MM.1S (cell line): ENCODE measurements around the gene NTN1.

Experiments
- DNase-seq: peaks from one replicate; pipeline ENCODE4 v3.0.0-alpha.2; 2015
- H2AFZ ChIP-seq: fragments of 300-600 bp; sonication (generic); 2 replicates; pipeline ENCODE4 v1.6.0; 2016; ENCODE audit warnings: antibody characterized with exemption, low read length
- H3F3A ChIP-seq: fragments of 300-600 bp; sonication (generic); 2 replicates; pipeline ENCODE4 v1.6.1; 2016; ENCODE audit warnings: mild to moderate bottlenecking, antibody characterized with exemption, low read length, moderate library complexity, mixed read lengths; ENCODE audit not compliant: insufficient read depth
- H3K27ac ChIP-seq: fragments of 300-600 bp; sonication (generic); 2 replicates; pipeline ENCODE4 v1.5.1; 2016; ENCODE audit warnings: mild to moderate bottlenecking, low read length
- H3K27me3 ChIP-seq: fragments of 300-600 bp; sonication (generic); replicated peaks from 2 replicates; pipeline ENCODE4 v1.6.0; 2016; ENCODE audit warnings: low read length; ENCODE audit not compliant: insufficient read depth
- H3K36me3 ChIP-seq: fragments of 300-600 bp; sonication (generic); replicated peaks from 2 replicates; pipeline ENCODE4 v1.6.1; 2016; ENCODE audit warnings: mild to moderate bottlenecking, low read length, mixed read lengths; ENCODE audit not compliant: insufficient read depth
- H3K4me1 ChIP-seq: fragments of 300-600 bp; sonication (generic); 2 replicates; pipeline ENCODE4 v1.6.1; 2016; ENCODE audit warnings: low read length, mixed read lengths
- H3K4me2 ChIP-seq: fragments of 300-600 bp; sonication (generic); 2 replicates; pipeline ENCODE4 v1.6.0; 2016; ENCODE audit warnings: low read depth, low read length
- H3K4me3 ChIP-seq: fragments of 300-600 bp; sonication (generic); 2 replicates; pipeline ENCODE4 v1.5.1; 2016; ENCODE audit warnings: low read length, mixed read lengths
- H3K79me2 ChIP-seq: fragments of 300-600 bp; sonication (generic); 2 replicates; pipeline ENCODE4 v1.6.1; 2016; ENCODE audit warnings: mixed run types, low read length, mixed read lengths
- H3K9ac ChIP-seq: fragments of 300-600 bp; sonication (generic); 2 replicates; pipeline ENCODE4 v1.6.1; 2016; ENCODE audit warnings: low read length, mixed read lengths
- H3K9me2 ChIP-seq: fragments of 300-600 bp; sonication (generic); replicated peaks from 2 replicates; pipeline ENCODE4 v1.6.1; 2016; ENCODE audit warnings: mild to moderate bottlenecking, low read length, mixed read lengths; ENCODE audit not compliant: insufficient read depth
- H3K9me3 ChIP-seq: fragments of 300-600 bp; sonication (generic); replicated peaks from 2 replicates; pipeline ENCODE4 v1.6.1; 2016; ENCODE audit warnings: mild to moderate bottlenecking, low read length, mixed read lengths; ENCODE audit not compliant: insufficient read depth
- H4K20me1 ChIP-seq: fragments of 300-600 bp; sonication (generic); 2 replicates; pipeline ENCODE4 v1.6.1; 2016; ENCODE audit warnings: mild to moderate bottlenecking, low read length, moderate library complexity, mixed read lengths; ENCODE audit not compliant: insufficient read depth
- EZH2 ChIP-seq: fragments of 300-600 bp; sonication (generic); optimal IDR thresholded peaks from 2 replicates; pipeline ENCODE3; 2017; ENCODE audit warnings: low read depth, mild to moderate bottlenecking, antibody characterized with exemption, low read length, mixed read lengths
- EZH2phosphoT487 ChIP-seq: fragments of 300-600 bp; sonication (generic); IDR thresholded peaks from 2 replicates; pipeline ENCODE4 v1.6.1; 2018; ENCODE audit warnings: antibody characterized with exemption, low read length
- TF ChIP-seq, protein P1 (sequence below): fragments of 300-600 bp; sonication (generic); IDR thresholded peaks from 2 replicates; pipeline ENCODE4 v1.5.1; 2016; ENCODE audit warnings: antibody characterized with exemption, low read length, mixed read lengths

Gene NTN1

DNA sequence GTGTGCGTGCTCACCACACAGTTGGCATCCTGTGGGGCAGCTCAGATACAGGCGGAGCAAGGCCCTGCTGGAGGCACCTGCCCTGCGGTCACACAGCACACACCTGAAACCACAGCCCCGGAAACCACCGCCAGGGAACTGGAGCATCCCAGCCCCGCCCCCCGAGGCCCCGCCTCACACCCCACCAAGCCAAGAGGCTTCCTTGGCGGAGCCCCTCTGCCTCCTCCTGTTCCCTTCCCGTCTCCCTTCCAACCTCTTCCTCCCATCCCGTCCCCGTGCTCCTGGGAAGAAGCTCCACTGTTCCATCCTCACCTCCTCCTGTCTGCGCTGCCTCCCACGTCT, 205.5 kb downstream of the NTN1 start:
- TF ChIP-seq, protein P1, sequence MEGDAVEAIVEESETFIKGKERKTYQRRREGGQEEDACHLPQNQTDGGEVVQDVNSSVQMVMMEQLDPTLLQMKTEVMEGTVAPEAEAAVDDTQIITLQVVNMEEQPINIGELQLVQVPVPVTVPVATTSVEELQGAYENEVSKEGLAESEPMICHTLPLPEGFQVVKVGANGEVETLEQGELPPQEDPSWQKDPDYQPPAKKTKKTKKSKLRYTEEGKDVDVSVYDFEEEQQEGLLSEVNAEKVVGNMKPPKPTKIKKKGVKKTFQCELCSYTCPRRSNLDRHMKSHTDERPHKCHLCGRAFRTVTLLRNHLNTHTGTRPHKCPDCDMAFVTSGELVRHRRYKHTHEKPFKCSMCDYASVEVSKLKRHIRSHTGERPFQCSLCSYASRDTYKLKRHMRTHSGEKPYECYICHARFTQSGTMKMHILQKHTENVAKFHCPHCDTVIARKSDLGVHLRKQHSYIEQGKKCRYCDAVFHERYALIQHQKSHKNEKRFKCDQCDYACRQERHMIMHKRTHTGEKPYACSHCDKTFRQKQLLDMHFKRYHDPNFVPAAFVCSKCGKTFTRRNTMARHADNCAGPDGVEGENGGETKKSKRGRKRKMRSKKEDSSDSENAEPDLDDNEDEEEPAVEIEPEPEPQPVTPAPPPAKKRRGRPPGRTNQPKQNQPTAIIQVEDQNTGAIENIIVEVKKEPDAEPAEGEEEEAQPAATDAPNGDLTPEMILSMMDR: no peak
- no peak for TF ChIP-seq EZH2phosphoT487
- TF ChIP-seq EZH2: no peak
- Histone ChIP-seq H3K79me2 (no peaks in the 10 kb centered on the region), H3K4me2 (peak overlapping the region; percentile 34; the same call in 1 of the 2 replicates)

DNA sequence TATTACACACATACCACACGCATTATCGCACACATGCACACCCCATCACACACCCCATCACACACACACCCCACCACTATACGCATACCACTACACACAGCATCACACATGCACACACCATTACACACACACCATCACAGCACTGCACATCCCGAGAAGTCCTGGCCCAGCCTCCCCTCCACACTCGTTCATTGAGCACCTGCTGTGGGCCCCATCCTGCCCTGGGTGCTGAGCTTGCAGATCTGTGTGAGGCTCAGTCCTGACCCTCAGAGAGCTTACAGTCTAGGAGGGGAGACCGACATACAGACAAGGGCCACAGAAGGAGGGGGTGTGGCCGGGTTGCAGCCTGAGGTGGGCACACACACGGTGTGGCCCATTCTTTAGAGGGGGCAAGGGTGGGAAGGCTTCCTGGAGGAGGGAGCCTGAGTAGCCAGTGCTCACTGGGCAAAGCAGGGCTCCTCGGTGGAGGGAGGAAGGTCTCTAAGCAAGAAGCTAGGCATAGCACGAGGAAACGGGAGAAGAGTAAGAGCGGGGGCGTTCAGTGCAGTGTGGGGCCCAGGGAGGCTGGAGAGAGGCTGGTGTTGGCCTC, 206.6 kb downstream of the NTN1 start:
- Histone ChIP-seq H3K4me3 (no peak overlapping the region), H3F3A (no peaks in the 10 kb centered on the region), H3K4me1 (peaks cover 8% of the 10 kb centered on the region; the same call in 1 of the 2 replicates), H3K27me3 (peaks cover 45% of the 10 kb centered on the region), H3K9me2 (no peaks in the 10 kb centered on the region), H4K20me1 (no peaks in the 10 kb centered on the region), H2AFZ (no peak overlapping the region), H3K9me3 (no peaks in the 10 kb centered on the region), H3K9ac (no peak overlapping the region), H3K79me2 (no peaks in the 10 kb centered on the region), H3K36me3 (no peaks in the 10 kb centered on the region), H3K27ac (no peak overlapping the region), H3K4me2 (no peak overlapping the region)
- DNase-seq: no peak
- TF ChIP-seq EZH2phosphoT487 (no peak), EZH2 (no peak)
- TF ChIP-seq, protein P1: no peak

More for the DNA sequence above, 205.5 kb downstream of the NTN1 start:
- no peak overlapping the region for H3K4me3 ChIP-seq
- peak; percentile 66 for DNase-seq
- H3K27me3 ChIP-seq: peaks cover 42% of the 10 kb centered on the region
- no peak overlapping the region for H3K27ac ChIP-seq
- no peaks in the 10 kb centered on the region for H4K20me1 ChIP-seq
- H2AFZ ChIP-seq: no peak overlapping the region
- no peaks in the 10 kb centered on the region for H3K9me2 ChIP-seq
- no peaks in the 10 kb centered on the region for H3K9me3 ChIP-seq
- H3K9ac ChIP-seq: no peak overlapping the region
- no peaks in the 10 kb centered on the region for H3K36me3 ChIP-seq
- H3K4me1 ChIP-seq: peaks cover 8% of the 10 kb centered on the region; the same call in 1 of the 2 replicates
- no peaks in the 10 kb centered on the region for H3F3A ChIP-seq

DNA sequence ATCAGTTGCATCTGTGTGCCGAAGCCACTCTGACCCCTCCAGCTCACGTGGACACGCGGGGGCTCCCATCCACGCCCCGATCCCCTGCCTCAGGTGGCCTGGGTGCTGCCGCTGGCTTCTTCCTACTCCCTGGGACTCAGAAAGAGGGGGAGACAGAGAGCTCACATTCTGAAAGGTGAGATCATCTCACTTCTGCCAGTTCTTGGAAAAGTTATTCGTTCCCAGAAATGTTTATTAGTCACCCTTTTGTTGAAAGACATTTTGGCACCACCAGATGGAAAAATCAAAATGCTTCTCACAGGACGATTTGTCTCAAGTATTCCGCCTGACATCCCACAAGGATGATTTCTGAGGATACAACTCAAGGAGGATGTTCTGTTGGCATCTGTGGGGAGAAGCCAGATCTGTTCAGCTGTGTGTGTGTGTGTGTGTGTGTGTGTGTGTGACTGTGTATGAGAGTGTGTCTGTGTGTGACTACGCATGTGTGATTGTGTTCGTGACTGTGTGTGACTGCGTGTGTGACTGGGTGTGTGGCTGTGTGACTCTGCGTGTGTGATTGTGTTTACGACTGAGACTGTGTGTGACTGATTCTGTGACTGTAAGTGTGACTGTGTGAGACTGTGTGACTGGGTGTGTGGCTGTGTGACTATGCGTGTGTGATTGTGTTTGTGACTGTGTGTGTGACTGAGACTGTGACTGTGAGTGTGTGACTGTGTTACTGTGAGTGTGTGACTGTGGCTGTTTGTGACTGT, 207.3 kb downstream of the NTN1 start:
- Histone ChIP-seq H3K4me3 (no peak overlapping the region), H3K9ac (no peak overlapping the region), H3K9me2 (no peaks in the 10 kb centered on the region), H4K20me1 (no peaks in the 10 kb centered on the region), H3K27me3 (peaks cover 50% of the 10 kb centered on the region), H2AFZ (no peak overlapping the region), H3K36me3 (no peaks in the 10 kb centered on the region), H3K4me1 (peaks cover 8% of the 10 kb centered on the region; the same call in 1 of the 2 replicates), H3K79me2 (no peaks in the 10 kb centered on the region), H3K9me3 (no peaks in the 10 kb centered on the region), H3F3A (no peaks in the 10 kb centered on the region), H3K27ac (no peak overlapping the region), H3K4me2 (no peak overlapping the region)
- TF ChIP-seq EZH2 (no peak), EZH2phosphoT487 (no peak)
- TF ChIP-seq, protein P1: no peak
- DNase-seq: no peak
